ENCODE results near the gene MLXIPL. TPM values are rescaled to one million over a fixed set of nuclear protein-coding genes. Genes with fewer than 3 reads are reported as not detected.

Gene MLXIPL
- total RNA-seq, 3 donors from 2014 or later (not counting 1 experiment from before 2014, with no cell fraction given), result not detected

DNA sequence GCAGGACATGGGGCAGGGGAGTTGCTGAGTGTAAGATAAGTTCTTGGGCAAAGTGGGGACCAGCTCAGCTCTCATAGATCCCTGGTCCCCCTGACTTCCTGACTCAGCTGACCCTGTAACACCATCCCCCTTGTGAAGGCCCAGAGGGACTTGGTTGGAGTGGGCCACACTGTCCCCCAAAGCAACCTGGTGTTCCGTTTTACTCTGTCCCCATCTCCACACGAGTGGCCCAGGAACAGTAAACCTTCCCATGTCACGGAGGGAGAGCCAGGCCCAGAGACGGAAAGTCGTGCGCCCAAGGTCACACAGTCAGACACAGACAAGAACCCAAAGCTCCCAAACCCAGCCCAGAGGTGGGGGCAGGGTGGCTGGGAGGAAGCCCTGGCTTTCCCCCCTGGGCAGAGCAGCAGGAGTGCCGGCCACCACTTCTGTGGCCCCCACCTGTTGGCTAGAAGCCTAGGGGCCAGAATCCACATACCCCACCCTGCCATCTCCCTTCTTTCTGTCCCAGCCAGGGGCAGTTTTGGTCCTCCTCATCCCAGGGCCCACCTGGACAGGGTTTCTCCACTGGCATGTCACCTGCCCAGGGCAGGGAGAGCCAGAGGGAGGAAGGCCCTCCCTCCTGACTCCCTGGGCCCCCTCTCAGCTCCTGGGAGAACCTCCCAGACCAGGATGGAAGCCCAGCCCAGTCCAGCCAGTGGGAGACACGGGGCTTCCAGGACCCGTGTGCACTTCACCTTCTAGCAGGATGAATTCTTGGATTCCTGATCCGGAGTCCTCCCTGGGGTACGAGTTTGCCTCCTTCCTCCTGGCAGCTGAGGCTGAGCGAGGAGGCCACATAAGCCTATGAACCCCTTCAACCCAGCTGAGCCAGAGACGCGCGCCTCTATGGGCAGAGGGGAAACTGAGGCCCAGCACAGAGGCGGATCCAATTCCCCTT is 22.7 kb upstream of the MLXIPL start:
- H3K4me3 Mint-ChIP-seq, result no peak overlapping the region
- TF ChIP-seq, protein P1, sequence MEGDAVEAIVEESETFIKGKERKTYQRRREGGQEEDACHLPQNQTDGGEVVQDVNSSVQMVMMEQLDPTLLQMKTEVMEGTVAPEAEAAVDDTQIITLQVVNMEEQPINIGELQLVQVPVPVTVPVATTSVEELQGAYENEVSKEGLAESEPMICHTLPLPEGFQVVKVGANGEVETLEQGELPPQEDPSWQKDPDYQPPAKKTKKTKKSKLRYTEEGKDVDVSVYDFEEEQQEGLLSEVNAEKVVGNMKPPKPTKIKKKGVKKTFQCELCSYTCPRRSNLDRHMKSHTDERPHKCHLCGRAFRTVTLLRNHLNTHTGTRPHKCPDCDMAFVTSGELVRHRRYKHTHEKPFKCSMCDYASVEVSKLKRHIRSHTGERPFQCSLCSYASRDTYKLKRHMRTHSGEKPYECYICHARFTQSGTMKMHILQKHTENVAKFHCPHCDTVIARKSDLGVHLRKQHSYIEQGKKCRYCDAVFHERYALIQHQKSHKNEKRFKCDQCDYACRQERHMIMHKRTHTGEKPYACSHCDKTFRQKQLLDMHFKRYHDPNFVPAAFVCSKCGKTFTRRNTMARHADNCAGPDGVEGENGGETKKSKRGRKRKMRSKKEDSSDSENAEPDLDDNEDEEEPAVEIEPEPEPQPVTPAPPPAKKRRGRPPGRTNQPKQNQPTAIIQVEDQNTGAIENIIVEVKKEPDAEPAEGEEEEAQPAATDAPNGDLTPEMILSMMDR (IDR thresholded peaks at IDR 0.05), result no peak
- ATAC-seq (peak in 1 of 3 donors; percentile 8), DNase-seq (no peak)
- H3K27ac ChIP-seq (ENCODE audit: low read length), result no peak overlapping the region
- H3K4me1 ChIP-seq (ENCODE audit: control insufficient read depth, insufficient read depth, low read length), result peaks cover 5% of the 10 kb centered on the region
- H3K9me3 ChIP-seq (ENCODE audit: control insufficient read depth, insufficient read depth, low read length), result no peaks in the 10 kb centered on the region
- intact Hi-C loops (cut with micrococcal nuclease), result no loop called here
- H3K36me3 Mint-ChIP-seq, result no peaks in the 10 kb centered on the region
- no peak overlapping the region for H3K4me3 ChIP-seq (ENCODE audit: low read length)
- H3K27ac Mint-ChIP-seq, result no peak overlapping the region
- peaks cover 41 to 44% of the 10 kb centered on the region in 2 donors for H3K27me3 Mint-ChIP-seq (ENCODE audit: low read depth in 2 of 2)
- 41% methylated on average over 13 of the region's 16 CpGs for WGBS (ENCODE audit: insufficient coverage)
- no peaks in the 10 kb centered on the region for H3K36me3 ChIP-seq (ENCODE audit: control insufficient read depth, insufficient read depth, low read length)
- H3K4me1 Mint-ChIP-seq, result peaks cover 0 to 16% of the 10 kb centered on the region in 2 donors
- peaks cover 24% of the 10 kb centered on the region for H3K27me3 ChIP-seq (ENCODE audit: control insufficient read depth, insufficient read depth, low read length)
- no peaks in the 10 kb centered on the region for H3K9me3 Mint-ChIP-seq

DNA sequence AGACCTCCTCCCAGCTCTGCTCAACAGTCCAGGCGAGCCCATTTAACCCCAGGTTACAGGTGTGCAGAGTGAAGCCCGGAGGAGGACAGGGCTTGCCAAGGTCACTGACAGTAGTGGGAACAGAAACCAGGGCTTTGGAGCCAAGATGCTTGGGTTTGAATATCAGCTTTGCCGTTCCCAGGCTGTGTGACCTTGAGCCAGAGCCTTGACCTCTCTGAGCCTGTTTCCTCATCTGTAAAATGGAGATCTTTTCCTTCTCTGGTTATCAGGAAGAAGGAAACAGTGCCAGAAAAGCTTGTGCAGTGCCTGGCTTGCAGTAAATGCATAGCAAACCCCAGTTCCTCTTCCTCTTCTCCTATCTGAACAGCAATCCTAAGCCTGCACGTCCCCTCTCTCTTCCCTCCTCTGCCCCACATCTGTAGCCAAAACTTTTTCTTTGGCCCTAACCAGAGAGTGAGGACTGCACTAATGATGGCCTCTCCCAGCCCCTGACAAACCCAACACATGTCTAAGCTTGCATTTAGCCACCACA is 21.4 kb upstream of the MLXIPL start:
- no peak overlapping the region for H3K4me3 ChIP-seq (ENCODE audit: low read length)
- peaks cover 34 to 39% of the 10 kb centered on the region in 2 donors for H3K27me3 Mint-ChIP-seq (ENCODE audit: low read depth in 2 of 2)
- H3K27ac Mint-ChIP-seq, result no peak overlapping the region
- intact Hi-C loops (cut with micrococcal nuclease), result no loop called here
- H3K36me3 Mint-ChIP-seq, result no peaks in the 10 kb centered on the region
- no peaks in the 10 kb centered on the region for H3K36me3 ChIP-seq (ENCODE audit: control insufficient read depth, insufficient read depth, low read length)
- WGBS (ENCODE audit: insufficient coverage), result 33% methylated on average over 4 of the region's 4 CpGs
- H3K4me1 ChIP-seq (ENCODE audit: control insufficient read depth, insufficient read depth, low read length), result peaks cover 5% of the 10 kb centered on the region
- no peaks in the 10 kb centered on the region for H3K9me3 Mint-ChIP-seq
- H3K27me3 ChIP-seq (ENCODE audit: control insufficient read depth, insufficient read depth, low read length), result peaks cover 24% of the 10 kb centered on the region
- ATAC-seq, result no peak
- DNase-seq, result no peak
- H3K4me1 Mint-ChIP-seq, result peaks cover 0 to 16% of the 10 kb centered on the region in 2 donors
- H3K4me3 Mint-ChIP-seq, result no peak overlapping the region
- H3K27ac ChIP-seq (ENCODE audit: low read length), result no peak overlapping the region
- TF ChIP-seq, protein P1 (IDR thresholded peaks at IDR 0.05), result no peak
- H3K9me3 ChIP-seq (ENCODE audit: control insufficient read depth, insufficient read depth, low read length), result no peaks in the 10 kb centered on the region

DNA sequence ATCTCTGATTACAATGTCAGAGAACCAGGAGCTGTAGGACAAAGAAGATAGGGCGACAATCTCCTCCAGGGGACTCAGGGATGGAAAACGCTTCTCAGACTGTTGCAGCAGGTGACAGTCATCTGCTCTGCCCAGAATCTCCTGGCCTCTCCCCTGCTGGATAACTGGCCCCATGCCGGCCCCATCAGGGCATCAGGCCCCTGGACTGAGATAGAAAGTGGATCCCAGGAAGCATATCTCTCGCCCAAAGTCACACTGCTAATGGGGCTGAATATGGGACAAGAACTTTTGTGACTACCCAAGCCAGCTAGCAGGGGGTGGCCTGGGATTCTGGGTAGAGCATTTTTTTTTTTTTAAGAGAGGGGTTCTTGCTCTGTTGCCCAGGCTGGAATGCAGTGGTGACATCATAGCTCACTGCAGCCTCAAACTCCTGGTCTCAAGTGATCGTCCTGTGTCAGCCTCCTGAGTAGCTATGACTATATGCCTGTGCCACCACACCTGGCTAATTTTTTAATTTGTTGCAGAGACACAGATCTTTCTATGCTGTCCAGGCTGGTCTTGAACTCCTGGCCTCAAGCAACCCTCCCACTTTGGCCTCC is 20.5 kb upstream of the MLXIPL start:
- Mint-ChIP-seq H3K27ac (no peak overlapping the region), H3K27me3 (ENCODE audit: low read depth in 2 of 2) (peaks cover 29 to 34% of the 10 kb centered on the region in 2 donors), H3K9me3 (no peaks in the 10 kb centered on the region), H3K4me3 (no peak overlapping the region), H3K4me1 (peaks cover 0 to 16% of the 10 kb centered on the region in 2 donors), H3K36me3 (no peaks in the 10 kb centered on the region)
- Histone ChIP-seq H3K27me3 (ENCODE audit: control insufficient read depth, insufficient read depth, low read length) (peaks cover 18% of the 10 kb centered on the region), H3K9me3 (ENCODE audit: control insufficient read depth, insufficient read depth, low read length) (no peaks in the 10 kb centered on the region), H3K36me3 (ENCODE audit: control insufficient read depth, insufficient read depth, low read length) (no peaks in the 10 kb centered on the region), H3K4me3 (ENCODE audit: low read length) (no peak overlapping the region), H3K4me1 (ENCODE audit: control insufficient read depth, insufficient read depth, low read length) (peaks cover 5% of the 10 kb centered on the region), H3K27ac (ENCODE audit: low read length) (no peak overlapping the region)
- intact Hi-C loops (cut with micrococcal nuclease), result no loop called here
- TF ChIP-seq, protein P1 (IDR thresholded peaks at IDR 0.05), result no peak
- no peak for ATAC-seq
- no peak for DNase-seq
- WGBS (ENCODE audit: insufficient coverage), result 73% methylated on average over 5 of the region's 5 CpGs

Data from natural killer cell (primary cell).